ENCODE measurements around the gene TM9SF1. TPM values are rescaled to one million over a fixed set of nuclear protein-coding genes. Genes with fewer than 3 reads are reported as not detected.

TM9SF1 gene
- total and polyA plus RNA-seq, 3 donors from 2014 or later: 45.0 to 53.2 (median 50.0) TPM

- Histone ChIP-seq H3K9me3 (no peaks in the 10 kb centered on the region), H3K4me1 (peaks cover 22% of the 10 kb centered on the region), H3K27ac (no peak overlapping the region), H3K4me3 (no peak overlapping the region), H3K36me3 (ENCODE audit: low read depth, missing control alignments) (no peaks in the 10 kb centered on the region), H3K27me3 (no peaks in the 10 kb centered on the region)
- TF ChIP-seq POLR2A (IDR thresholded peaks at IDR 0.05) (no peak), CTCF (IDR thresholded peaks at IDR 0.05) (no peak)
- intact Hi-C loops (cut with DNase I; ENCODE audit: low total_unique reads): no loop called here
- 88 to 92% methylated on average over 5 of the region's 5 CpGs for WGBS, 2 donors
- DNase-seq: no peak
These were observed 43.3 kb upstream of the TM9SF1 start for GRCh38 chr14:24238527-24239037.

- Histone ChIP-seq H3K36me3 (ENCODE audit: low read depth, missing control alignments) (no peaks in the 10 kb centered on the region), H3K27ac (no peak overlapping the region), H3K9me3 (no peaks in the 10 kb centered on the region), H3K4me1 (peaks cover 27% of the 10 kb centered on the region), H3K27me3 (no peaks in the 10 kb centered on the region), H3K4me3 (no peak overlapping the region)
- 83 to 89% methylated on average over 5 of the region's 5 CpGs for WGBS, 2 donors
- TF ChIP-seq POLR2A (IDR thresholded peaks at IDR 0.05): no peak
- TF ChIP-seq CTCF (IDR thresholded peaks at IDR 0.05): no peak
- intact Hi-C loops (cut with DNase I; ENCODE audit: low total_unique reads): no loop called here
- DNase-seq: no peak
These were observed 42.9 kb upstream of the TM9SF1 start for GRCh38 chr14:24238123-24238522.

- TF ChIP-seq CTCF (IDR thresholded peaks at IDR 0.05): no peak
- Histone ChIP-seq H3K27ac (no peak overlapping the region), H3K9me3 (no peaks in the 10 kb centered on the region), H3K4me1 (peaks cover 27% of the 10 kb centered on the region), H3K36me3 (ENCODE audit: low read depth, missing control alignments) (no peaks in the 10 kb centered on the region), H3K27me3 (no peaks in the 10 kb centered on the region), H3K4me3 (no peak overlapping the region)
- intact Hi-C loops (cut with DNase I; ENCODE audit: low total_unique reads): no loop called here
- DNase-seq: no peak
- 86 to 94% methylated on average over 2 of the region's 2 CpGs for WGBS, 2 donors
These were observed 42.3 kb upstream of the TM9SF1 start for GRCh38 chr14:24237463-24237955.

- intact Hi-C loops (cut with DNase I; ENCODE audit: low total_unique reads): no loop called here
- DNase-seq: no peak
- H3K4me1 ChIP-seq: peaks cover 27% of the 10 kb centered on the region
- no peaks in the 10 kb centered on the region for H3K9me3 ChIP-seq
- no peaks in the 10 kb centered on the region for H3K36me3 ChIP-seq (ENCODE audit: low read depth, missing control alignments)
- 90 to 92% methylated on average over 6 of the region's 6 CpGs for WGBS, 2 donors
- H3K27ac ChIP-seq: no peak overlapping the region
- H3K4me3 ChIP-seq: no peak overlapping the region
- TF ChIP-seq POLR2A (IDR thresholded peaks at IDR 0.05) (no peak), CTCF (IDR thresholded peaks at IDR 0.05) (no peak)
- H3K27me3 ChIP-seq: no peaks in the 10 kb centered on the region
These were observed 41.6 kb upstream of the TM9SF1 start for GRCh38 chr14:24236689-24237462.

Data from testis (tissue), 3 donors.